ENCODE measurements around the gene BRD9.
"Not testable (repeated sequence)": the region's sequence is repeated elsewhere in the genome, so short reads cannot be mapped to it uniquely, and the experiment has no call there.

- TF ChIP-seq EZH2 (IDR thresholded peaks at IDR 0.05; ENCODE audit: insufficient read depth, poor library complexity, severe bottlenecking); EZH2phosphoT487 (IDR thresholded peaks at IDR 0.05; ENCODE audit: insufficient read depth, low read depth): not testable (repeated sequence)
Observed at GRCh38 chr5:835933-836612, 56.5 kb downstream of the BRD9 start.
